ENCODE measurements around the gene RAD51B.

- TF ChIP-seq CTCF (conservative IDR thresholded peaks at IDR 0.05; ENCODE audit: low read depth, low read length), result no peak
- TF ChIP-seq EZH2 (IDR thresholded peaks at IDR 0.05; ENCODE audit: low read length, unreplicated experiment), result no peak
Observed at GRCh38 chr14:68033336-68033932, 213.9 kb downstream of the RAD51B start.

All from PC-3 (cell line).